HG02763 (cell line): ENCODE data around the gene HDAC7.

Source experiments
- ATAC-seq: cut with Tn5 transposase; IDR thresholded peaks from one replicate; pipeline ENCODE4 v1.9.1; 2021; ENCODE audit warnings: mild to moderate bottlenecking, moderate library complexity; ENCODE audit not compliant: unreplicated experiment

Gene HDAC7

DNA sequence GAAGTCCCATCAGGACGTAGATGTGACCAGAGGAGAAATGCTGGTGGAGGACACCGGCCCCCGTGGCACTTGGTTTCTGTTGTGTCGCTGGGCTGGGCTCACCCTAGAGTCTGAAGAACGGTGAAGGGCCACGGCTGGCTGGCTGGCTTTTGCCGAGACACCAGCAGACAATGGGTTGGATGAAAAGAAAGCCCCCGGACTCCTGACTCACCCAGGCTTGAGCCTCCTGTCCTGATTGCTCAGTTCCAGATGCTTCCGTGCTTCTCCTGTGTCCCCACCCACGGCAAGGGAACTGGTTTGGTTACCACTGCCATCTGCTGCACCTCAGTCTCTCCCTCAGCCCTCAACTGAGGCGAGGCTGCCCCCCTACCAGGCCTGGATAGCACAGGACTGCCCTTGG lies 84.1 kb downstream of the HDAC7 start:
- ATAC-seq = no peak

GRCh38 chr12:47734725-47735480 lies 84.8 kb downstream of the HDAC7 start:
- ATAC-seq = no peak

GRCh38 chr12:47733142-47733541 lies 86.6 kb downstream of the HDAC7 start:
- no peak for ATAC-seq
